ENCODE measurements around the gene RBM22.

RBM22 gene

GRCh38 chr5:150731669-150732242, 30.9 kb upstream of the RBM22 start:
- CTCF ChIA-PET: interaction anchor here (0.8 to 3.5 kb wide), 6 partner anchors 10 to 172 kb away, joined by 3 to 10 read pairs (median 5); partner anchors contain the start of gene RBM22
- DNase-seq (ENCODE audit: extremely low spot score): no peak
- no peak for TF ChIP-seq CTCF (IDR thresholded peaks at IDR 0.05; ENCODE audit: control extremely low read depth, extremely low read depth, low read depth, missing control alignments)
- POLR2A ChIA-PET: no interaction called here

GRCh38 chr5:150729859-150730258, 29.0 kb upstream of the RBM22 start:
- TF ChIP-seq CTCF (IDR thresholded peaks at IDR 0.05; ENCODE audit: control extremely low read depth, extremely low read depth, low read depth, missing control alignments): no peak
- POLR2A ChIA-PET: no interaction called here
- CTCF ChIA-PET: interaction anchor here (3.5 kb wide), 1 partner anchor 29 kb away, joined by 10 read pairs; the partner anchor contains the start of gene RBM22
- DNase-seq (ENCODE audit: extremely low spot score): no peak

GRCh38 chr5:150723845-150724244, 23.0 kb upstream of the RBM22 start:
- DNase-seq (ENCODE audit: extremely low spot score): no peak
- ChIA-PET POLR2A (no interaction called here), CTCF (interaction anchor here (1.2 kb wide), 1 partner anchor 16 kb away, joined by 4 read pairs; no protein-coding TSS in a partner anchor)
- no peak for TF ChIP-seq CTCF (IDR thresholded peaks at IDR 0.05; ENCODE audit: control extremely low read depth, extremely low read depth, low read depth, missing control alignments)

- ChIA-PET POLR2A (no interaction called here), CTCF (interaction anchor here (2.0 kb wide), 1 partner anchor 10 kb away, joined by 12 read pairs; the partner anchor contains the start of gene RBM22)
- TF ChIP-seq CTCF (IDR thresholded peaks at IDR 0.05; ENCODE audit: control extremely low read depth, extremely low read depth, low read depth, missing control alignments): peak; percentile 14
- DNase-seq (ENCODE audit: extremely low spot score): no peak
These were observed 9.3 kb upstream of the RBM22 start for GRCh38 chr5:150710165-150710564.

GRCh38 chr5:150706776-150707390, 6.0 kb upstream of the RBM22 start:
- ChIA-PET POLR2A (interaction anchor here (1.6 kb wide), 1 partner anchor 19 kb away, joined by 5 read pairs; no protein-coding TSS in a partner anchor), CTCF (interaction anchor here (1.1 to 1.7 kb wide), 4 partner anchors 13 to 162 kb away, joined by 3 to 5 read pairs (median 4); no protein-coding TSS in a partner anchor)
- no peak for TF ChIP-seq CTCF (IDR thresholded peaks at IDR 0.05; ENCODE audit: control extremely low read depth, extremely low read depth, low read depth, missing control alignments)
- no peak for DNase-seq (ENCODE audit: extremely low spot score)

- ChIA-PET CTCF (interaction anchor here (1.1 to 1.9 kb wide), 7 partner anchors 10 to 159 kb away, joined by 3 to 7 read pairs (median 5); no protein-coding TSS in a partner anchor), POLR2A (no interaction called here)
- no peak for DNase-seq (ENCODE audit: extremely low spot score)
- TF ChIP-seq CTCF (IDR thresholded peaks at IDR 0.05; ENCODE audit: control extremely low read depth, extremely low read depth, low read depth, missing control alignments): no peak
These were observed 2.9 kb upstream of the RBM22 start for GRCh38 chr5:150703762-150704161.
